Measurements from ENCODE around the gene EFNA3.

- TF ChIP-seq ATF2 (CRISPR knock-in tag; IDR thresholded peaks at IDR 0.05; ENCODE audit: borderline replicate concordance, low read depth) = no peak
- TF ChIP-seq, protein P1, sequence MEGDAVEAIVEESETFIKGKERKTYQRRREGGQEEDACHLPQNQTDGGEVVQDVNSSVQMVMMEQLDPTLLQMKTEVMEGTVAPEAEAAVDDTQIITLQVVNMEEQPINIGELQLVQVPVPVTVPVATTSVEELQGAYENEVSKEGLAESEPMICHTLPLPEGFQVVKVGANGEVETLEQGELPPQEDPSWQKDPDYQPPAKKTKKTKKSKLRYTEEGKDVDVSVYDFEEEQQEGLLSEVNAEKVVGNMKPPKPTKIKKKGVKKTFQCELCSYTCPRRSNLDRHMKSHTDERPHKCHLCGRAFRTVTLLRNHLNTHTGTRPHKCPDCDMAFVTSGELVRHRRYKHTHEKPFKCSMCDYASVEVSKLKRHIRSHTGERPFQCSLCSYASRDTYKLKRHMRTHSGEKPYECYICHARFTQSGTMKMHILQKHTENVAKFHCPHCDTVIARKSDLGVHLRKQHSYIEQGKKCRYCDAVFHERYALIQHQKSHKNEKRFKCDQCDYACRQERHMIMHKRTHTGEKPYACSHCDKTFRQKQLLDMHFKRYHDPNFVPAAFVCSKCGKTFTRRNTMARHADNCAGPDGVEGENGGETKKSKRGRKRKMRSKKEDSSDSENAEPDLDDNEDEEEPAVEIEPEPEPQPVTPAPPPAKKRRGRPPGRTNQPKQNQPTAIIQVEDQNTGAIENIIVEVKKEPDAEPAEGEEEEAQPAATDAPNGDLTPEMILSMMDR (IDR thresholded peaks at IDR 0.05) = no peak
- no peak for TF ChIP-seq ATF1 (CRISPR knock-in tag; IDR thresholded peaks at IDR 0.05)
- TF ChIP-seq GABPB1 (CRISPR knock-in tag; IDR thresholded peaks at IDR 0.05) = no peak
- TF ChIP-seq ZNF219 (CRISPR knock-in tag; IDR thresholded peaks at IDR 0.05; ENCODE audit: borderline replicate concordance) = no peak
- TF ChIP-seq, protein P2, sequence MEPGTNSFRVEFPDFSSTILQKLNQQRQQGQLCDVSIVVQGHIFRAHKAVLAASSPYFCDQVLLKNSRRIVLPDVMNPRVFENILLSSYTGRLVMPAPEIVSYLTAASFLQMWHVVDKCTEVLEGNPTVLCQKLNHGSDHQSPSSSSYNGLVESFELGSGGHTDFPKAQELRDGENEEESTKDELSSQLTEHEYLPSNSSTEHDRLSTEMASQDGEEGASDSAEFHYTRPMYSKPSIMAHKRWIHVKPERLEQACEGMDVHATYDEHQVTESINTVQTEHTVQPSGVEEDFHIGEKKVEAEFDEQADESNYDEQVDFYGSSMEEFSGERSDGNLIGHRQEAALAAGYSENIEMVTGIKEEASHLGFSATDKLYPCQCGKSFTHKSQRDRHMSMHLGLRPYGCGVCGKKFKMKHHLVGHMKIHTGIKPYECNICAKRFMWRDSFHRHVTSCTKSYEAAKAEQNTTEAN (CRISPR knock-in tag; IDR thresholded peaks at IDR 0.05) = no peak
- TF ChIP-seq ESRRA (CRISPR knock-in tag; IDR thresholded peaks at IDR 0.05; ENCODE audit: borderline replicate concordance) = no peak
- TF ChIP-seq USF2 (CRISPR knock-in tag; IDR thresholded peaks at IDR 0.05) = no peak
These were observed 15.9 kb downstream of the EFNA3 start for GRCh38 chr1:155094622-155094948.
